Stimulated activated CD8-positive, alpha-beta memory T cell treated with anti-CD3 and anti-CD28 coated beads, Interleukin-7, amount 100 ng/mL, for 48 hours (primary cell): ENCODE results near the gene TC2N.
"Not testable (repeated sequence)": the region's sequence is repeated elsewhere in the genome, so short reads cannot be mapped to it uniquely, and the experiment has no call there.

Experiments
- DNase-seq, 2 donors: peaks; one replicate each; pipeline ENCODE4 v3.0.0-alpha.2; 2020; ENCODE audit warnings: low read depth in 1 of 2; ENCODE audit errors: extremely low read depth in 1 of 2

TC2N gene

GRCh38 chr14:91889477-91890211, 22.3 kb upstream of the TC2N start:
- DNase-seq = no peak

- no peak for DNase-seq
Observed at GRCh38 chr14:91888641-91889476, 21.5 kb upstream of the TC2N start.

- DNase-seq = no peak
Observed at GRCh38 chr14:91886961-91887360, 19.6 kb upstream of the TC2N start.

GRCh38 chr14:91885839-91886238, 18.5 kb upstream of the TC2N start:
- DNase-seq = no peak

- DNase-seq = no peak
Observed at GRCh38 chr14:91885113-91885712, 17.9 kb upstream of the TC2N start.

- no peak for DNase-seq
Observed at GRCh38 chr14:91884664-91885063, 17.3 kb upstream of the TC2N start.

GRCh38 chr14:91883753-91884152, 16.4 kb upstream of the TC2N start:
- no peak for DNase-seq

- DNase-seq = no peak
Observed at GRCh38 chr14:91882776-91883175, 15.4 kb upstream of the TC2N start.

- no peak for DNase-seq
Observed at GRCh38 chr14:91882369-91882768, 15.0 kb upstream of the TC2N start.

- no peak for DNase-seq
Observed at GRCh38 chr14:91879196-91879595, 11.9 kb upstream of the TC2N start.

- DNase-seq = no peak
Observed at GRCh38 chr14:91878274-91878673, 10.9 kb upstream of the TC2N start.

GRCh38 chr14:91877376-91877915, 10.1 kb upstream of the TC2N start:
- no peak for DNase-seq

GRCh38 chr14:91876492-91876891, 9.2 kb upstream of the TC2N start:
- no peak for DNase-seq

- DNase-seq = no peak
Observed at GRCh38 chr14:91875525-91876286, 8.4 kb upstream of the TC2N start.

- peak in 1 of 2 donors; percentile 43 for DNase-seq
Observed at GRCh38 chr14:91873471-91874415, 6.4 kb upstream of the TC2N start.

- no peak for DNase-seq
Observed at GRCh38 chr14:91872517-91873470, 5.5 kb upstream of the TC2N start.

GRCh38 chr14:91872011-91872501, 4.7 kb upstream of the TC2N start:
- DNase-seq = no peak

GRCh38 chr14:91871401-91871800, 4.1 kb upstream of the TC2N start:
- DNase-seq = not testable (repeated sequence)
